ENCODE data around the gene TRPM1.

TRPM1 gene

DNA sequence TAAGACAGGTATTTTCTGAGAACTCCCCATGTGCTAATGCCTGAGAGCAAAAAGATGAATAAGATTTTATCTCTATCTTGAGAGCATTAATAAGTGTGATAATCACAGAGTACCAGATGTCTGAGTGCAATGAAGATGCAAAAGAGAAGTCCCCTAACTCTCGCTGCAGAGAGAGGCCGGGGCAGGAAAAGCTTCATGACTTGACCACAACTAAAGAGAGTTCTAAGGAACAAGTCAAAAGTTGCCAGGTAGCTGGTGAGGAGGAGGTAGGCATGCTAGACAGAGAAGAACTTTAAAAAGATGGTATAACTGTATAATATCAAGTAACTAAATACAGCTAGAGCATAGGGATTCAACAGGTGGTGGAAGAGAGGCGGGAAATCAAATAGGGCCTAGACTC, 138.9 kb downstream of the TRPM1 start:
- H3K27ac ChIP-seq (ENCODE audit: low read depth, low read length): no peak overlapping the region
- no peak overlapping the region for H3K9ac ChIP-seq (ENCODE audit: low read depth, low read length)
- no peaks in the 10 kb centered on the region for H3K4me1 ChIP-seq (ENCODE audit: insufficient read depth, low read length)
- WGBS: 92% methylated on average over 2 of the region's 3 CpGs
- no peaks in the 10 kb centered on the region for H3K27me3 ChIP-seq (ENCODE audit: insufficient read depth, low read length)
- H3K36me3 ChIP-seq (ENCODE audit: insufficient read depth, low read length): peaks cover 48% of the 10 kb centered on the region
- H3K4me3 ChIP-seq (ENCODE audit: low read length): no peak overlapping the region
- H3K9me3 ChIP-seq (ENCODE audit: insufficient read depth, low read depth, low read length): no peaks in the 10 kb centered on the region

GRCh38 chr15:30962079-30962478, 139.4 kb downstream of the TRPM1 start:
- Histone ChIP-seq H3K4me1 (ENCODE audit: insufficient read depth, low read length) (no peaks in the 10 kb centered on the region), H3K27ac (ENCODE audit: low read depth, low read length) (no peak overlapping the region; the same call in 1 of the 2 replicates), H3K9me3 (ENCODE audit: insufficient read depth, low read depth, low read length) (no peaks in the 10 kb centered on the region), H3K9ac (ENCODE audit: low read depth, low read length) (no peak overlapping the region), H3K27me3 (ENCODE audit: insufficient read depth, low read length) (no peaks in the 10 kb centered on the region), H3K36me3 (ENCODE audit: insufficient read depth, low read length) (peaks cover 50% of the 10 kb centered on the region), H3K4me3 (ENCODE audit: low read length) (no peak overlapping the region)

- Histone ChIP-seq H3K4me1 (ENCODE audit: insufficient read depth, low read length) (peaks cover 6% of the 10 kb centered on the region; the same call in 1 of the 2 replicates), H3K9ac (ENCODE audit: low read depth, low read length) (no peak overlapping the region), H3K27ac (ENCODE audit: low read depth, low read length) (no peak overlapping the region), H3K4me3 (ENCODE audit: low read length) (no peak overlapping the region), H3K9me3 (ENCODE audit: insufficient read depth, low read depth, low read length) (no peaks in the 10 kb centered on the region), H3K27me3 (ENCODE audit: insufficient read depth, low read length) (no peaks in the 10 kb centered on the region), H3K36me3 (ENCODE audit: insufficient read depth, low read length) (peaks cover 59% of the 10 kb centered on the region)
- 97% methylated on average over 5 of the region's 5 CpGs for WGBS
Measured at GRCh38 chr15:30958219-30958618, 143.3 kb downstream of the TRPM1 start.

DNA sequence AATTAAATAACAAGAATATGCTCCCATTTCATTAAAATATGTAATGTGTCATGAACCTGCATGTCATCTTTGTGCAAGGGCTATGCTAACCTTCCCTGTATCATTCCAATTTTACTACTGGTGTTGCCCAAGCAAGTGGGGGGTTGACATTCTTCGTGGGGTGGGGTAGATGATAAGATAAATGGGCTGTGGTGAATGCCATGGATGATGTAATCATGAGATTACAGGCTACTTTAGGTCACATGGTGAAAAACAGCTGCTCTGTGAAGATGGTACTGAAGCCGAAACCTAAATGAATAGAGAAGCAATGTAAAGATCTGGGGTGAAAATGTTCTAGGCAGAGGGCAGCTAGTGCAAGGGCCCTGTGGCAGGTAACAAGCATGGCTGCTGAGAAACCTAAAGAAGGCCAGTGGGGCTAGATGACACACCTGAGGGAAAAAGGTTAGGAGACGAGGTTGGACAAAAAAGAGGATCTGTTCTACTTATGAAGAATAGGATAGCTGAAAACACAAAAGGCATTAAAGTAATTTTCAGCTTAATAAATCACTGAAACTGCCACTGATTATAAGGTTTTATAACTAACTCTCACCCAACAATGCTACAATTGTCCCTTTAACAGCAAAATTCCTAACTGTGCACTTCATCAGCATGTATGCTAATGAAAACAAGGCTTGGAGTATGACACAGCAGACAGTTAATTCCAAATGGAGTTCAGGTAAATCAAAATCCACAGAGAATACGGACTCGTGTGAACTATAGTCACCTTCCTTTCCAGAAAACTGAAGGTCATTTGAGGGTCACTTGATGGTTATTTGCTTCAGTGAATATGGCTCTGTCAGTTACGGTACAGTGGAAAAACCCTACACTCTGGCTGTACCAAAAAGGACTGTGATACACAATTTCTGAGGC, 145.1 kb downstream of the TRPM1 start:
- no peaks in the 10 kb centered on the region for H3K9me3 ChIP-seq (ENCODE audit: insufficient read depth, low read depth, low read length)
- H3K27ac ChIP-seq (ENCODE audit: low read depth, low read length): no peak overlapping the region
- H3K9ac ChIP-seq (ENCODE audit: low read depth, low read length): no peak overlapping the region
- no peak overlapping the region for H3K4me3 ChIP-seq (ENCODE audit: low read length)
- peaks cover 6% of the 10 kb centered on the region; the same call in 1 of the 2 replicates for H3K4me1 ChIP-seq (ENCODE audit: insufficient read depth, low read length)
- peaks cover 74% of the 10 kb centered on the region for H3K36me3 ChIP-seq (ENCODE audit: insufficient read depth, low read length)
- no peaks in the 10 kb centered on the region for H3K27me3 ChIP-seq (ENCODE audit: insufficient read depth, low read length)
- 94% methylated on average over 6 of the region's 6 CpGs for WGBS

DNA sequence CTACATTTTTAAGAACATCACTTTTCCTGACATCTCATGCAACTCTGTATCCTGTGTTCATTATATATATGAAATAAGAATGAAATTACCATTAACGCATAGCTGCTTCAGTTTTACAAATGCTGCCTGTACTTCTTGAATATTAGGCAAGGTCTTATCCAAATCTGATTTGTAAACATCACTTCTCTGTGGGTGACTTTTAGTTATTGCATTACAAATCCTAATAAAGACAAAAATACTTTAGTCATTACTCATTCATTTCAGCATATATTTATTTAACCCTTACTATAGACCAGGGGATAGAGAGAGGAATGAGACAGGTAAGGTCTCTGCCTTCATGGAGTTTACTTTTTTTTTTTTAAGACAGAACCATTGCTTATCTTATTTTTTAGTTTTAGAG, 146.9 kb downstream of the TRPM1 start:
- WGBS: 100% methylated on average over 1 of the region's 1 CpG
- Histone ChIP-seq H3K27ac (ENCODE audit: low read depth, low read length) (no peak overlapping the region), H3K27me3 (ENCODE audit: insufficient read depth, low read length) (no peaks in the 10 kb centered on the region), H3K9ac (ENCODE audit: low read depth, low read length) (no peak overlapping the region), H3K9me3 (ENCODE audit: insufficient read depth, low read depth, low read length) (peaks cover 1% of the 10 kb centered on the region; the same call in 1 of the 2 replicates), H3K36me3 (ENCODE audit: insufficient read depth, low read length) (peaks cover 76% of the 10 kb centered on the region), H3K4me1 (ENCODE audit: insufficient read depth, low read length) (peaks cover 6% of the 10 kb centered on the region; the same call in 1 of the 2 replicates), H3K4me3 (ENCODE audit: low read length) (no peak overlapping the region)

DNA sequence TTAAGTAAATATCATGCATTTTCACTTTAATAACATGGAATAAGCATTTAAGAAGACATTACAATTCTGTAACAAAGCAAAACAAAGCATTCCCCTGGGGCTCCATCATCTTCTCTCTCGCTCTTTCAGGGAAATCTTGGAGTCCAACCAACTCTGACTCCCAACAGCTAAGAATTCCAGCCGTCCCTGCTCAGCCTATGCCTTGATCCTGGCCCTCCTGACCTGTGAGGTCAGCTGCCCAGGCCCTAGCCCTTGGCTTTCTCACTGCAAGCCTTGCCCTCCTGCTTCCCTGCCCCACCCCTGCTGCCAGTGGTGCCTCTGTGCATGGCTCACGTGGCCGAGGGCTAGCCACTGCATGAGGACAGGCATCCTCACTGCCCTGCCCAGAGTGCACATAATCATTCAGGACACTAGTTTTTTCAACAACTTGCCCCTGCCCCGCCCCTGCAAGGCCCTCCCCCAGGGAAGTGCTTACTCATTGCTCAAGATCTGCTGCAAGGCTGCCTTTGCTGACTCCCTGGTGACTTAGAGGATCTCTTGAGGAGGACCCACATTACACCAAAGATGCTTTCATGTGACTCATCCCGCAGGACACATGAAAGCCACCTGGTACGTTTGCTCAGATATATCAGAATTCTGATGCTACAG, 147.7 kb downstream of the TRPM1 start:
- Histone ChIP-seq H3K9ac (ENCODE audit: low read depth, low read length) (no peak overlapping the region), H3K27ac (ENCODE audit: low read depth, low read length) (no peak overlapping the region; the same call in 1 of the 2 replicates), H3K36me3 (ENCODE audit: insufficient read depth, low read length) (peaks cover 79% of the 10 kb centered on the region), H3K4me1 (ENCODE audit: insufficient read depth, low read length) (peaks cover 6% of the 10 kb centered on the region; the same call in 1 of the 2 replicates), H3K9me3 (ENCODE audit: insufficient read depth, low read depth, low read length) (peaks cover 8% of the 10 kb centered on the region; the same call in 1 of the 2 replicates), H3K4me3 (ENCODE audit: low read length) (no peak overlapping the region), H3K27me3 (ENCODE audit: insufficient read depth, low read length) (no peaks in the 10 kb centered on the region)
- WGBS: 83% methylated on average over 7 of the region's 7 CpGs

GRCh38 chr15:30953183-30953582, 148.3 kb downstream of the TRPM1 start:
- Histone ChIP-seq H3K27ac (ENCODE audit: low read depth, low read length) (no peak overlapping the region), H3K9ac (ENCODE audit: low read depth, low read length) (no peak overlapping the region), H3K4me1 (ENCODE audit: insufficient read depth, low read length) (peaks cover 6% of the 10 kb centered on the region; the same call in 1 of the 2 replicates), H3K36me3 (ENCODE audit: insufficient read depth, low read length) (peaks cover 79% of the 10 kb centered on the region), H3K9me3 (ENCODE audit: insufficient read depth, low read depth, low read length) (peaks cover 8% of the 10 kb centered on the region; the same call in 1 of the 2 replicates), H3K4me3 (ENCODE audit: low read length) (no peak overlapping the region), H3K27me3 (ENCODE audit: insufficient read depth, low read length) (no peaks in the 10 kb centered on the region)
- 93% methylated on average over 6 of the region's 7 CpGs for WGBS

Data from HUES64 (cell line).